ENCODE results near the gene TMEM253.

TMEM253 gene

GRCh38 chr14:21100931-21101330 is at the start of gene TMEM253:
Gene TMEM253 (plus strand): TSS chr14:21101066. CDS start chr14:21101344, 278 bp downstream.
- DNase-seq: no peak

GRCh38 chr14:21053184-21054122 is 47.4 kb upstream of the TMEM253 start:
- no peak for DNase-seq

DNA sequence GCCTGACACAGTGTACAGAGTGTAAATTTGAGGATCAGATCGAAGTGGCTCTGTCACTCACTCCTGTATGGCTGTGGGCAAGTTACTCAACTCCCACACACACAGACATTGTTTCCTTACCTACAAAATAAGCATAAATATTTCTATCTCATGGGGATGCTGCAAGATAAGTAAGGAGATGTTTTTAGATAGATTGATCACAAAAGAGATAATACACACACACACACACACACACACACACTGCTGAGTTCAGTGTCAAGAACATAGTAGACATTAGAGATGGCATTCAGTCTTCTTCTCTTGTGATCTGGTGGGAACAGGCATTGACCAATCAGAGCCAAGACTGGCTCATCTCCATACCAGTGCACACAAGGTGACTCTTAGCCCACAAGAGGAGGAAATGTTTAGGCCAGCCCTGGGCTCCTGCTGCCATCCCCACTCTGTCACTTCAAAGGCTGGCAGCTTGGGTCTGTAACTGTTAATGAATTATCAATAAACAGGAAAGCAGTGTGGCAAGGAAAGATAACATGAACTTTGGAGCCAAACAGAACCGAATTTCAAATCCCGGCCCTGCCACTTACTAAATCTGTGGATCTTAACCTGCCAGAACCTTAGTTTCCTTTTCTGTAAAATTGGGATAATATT is 46.6 kb upstream of the TMEM253 start:
- no peak for DNase-seq

DNA sequence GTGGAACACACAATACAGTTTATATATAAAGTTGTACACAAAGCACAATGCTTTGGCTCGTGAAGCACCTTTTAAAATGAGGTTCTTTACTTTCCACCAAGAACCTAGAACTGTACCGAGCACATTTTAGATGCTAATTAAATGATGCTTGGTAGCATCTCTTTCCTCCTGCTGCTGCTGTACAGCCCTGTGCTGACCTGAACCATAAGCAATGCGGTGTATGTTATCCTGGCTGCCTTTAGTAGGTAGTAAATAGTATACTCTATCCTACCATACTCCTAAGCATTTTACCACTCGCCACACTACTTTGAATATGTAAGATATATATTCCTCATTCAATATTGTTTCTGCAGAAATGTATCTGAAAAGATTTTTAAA is 46.1 kb upstream of the TMEM253 start:
- DNase-seq: no peak

DNA sequence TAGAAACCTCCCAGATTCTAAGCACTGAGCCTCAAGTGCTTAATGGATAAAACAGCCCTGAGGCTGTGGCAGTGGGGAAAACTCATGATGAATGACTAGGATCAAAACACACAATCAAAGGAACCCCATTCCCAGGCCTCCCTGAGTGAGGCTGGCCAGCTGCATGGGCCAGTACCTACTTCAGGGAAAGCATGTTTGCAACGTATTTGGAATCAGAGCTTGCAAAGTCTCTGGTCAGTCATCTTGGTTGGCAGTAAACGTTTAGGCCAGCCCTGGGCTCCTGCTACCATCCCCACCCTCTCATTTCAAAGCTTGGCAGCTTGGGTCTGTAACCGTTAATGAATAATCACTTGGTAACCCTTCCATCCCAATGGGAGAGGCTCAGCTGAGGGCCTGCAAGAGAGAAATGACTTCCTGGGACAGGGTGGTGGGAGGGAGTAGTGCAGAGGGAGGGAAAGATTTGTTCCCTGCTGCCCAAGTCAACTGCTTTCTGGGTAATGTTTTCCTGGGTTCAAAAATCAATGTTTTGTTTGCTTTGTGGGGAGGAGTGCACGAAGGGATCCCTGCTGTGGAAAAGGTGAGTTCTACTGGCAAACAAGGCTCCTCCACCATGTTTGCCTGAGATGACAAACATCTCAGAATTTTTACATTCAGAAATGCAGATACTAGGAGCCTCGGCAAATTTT is 45.3 kb upstream of the TMEM253 start:
- no peak for DNase-seq

GRCh38 chr14:21056520-21057163 is 44.2 kb upstream of the TMEM253 start:
- no peak for DNase-seq

DNA sequence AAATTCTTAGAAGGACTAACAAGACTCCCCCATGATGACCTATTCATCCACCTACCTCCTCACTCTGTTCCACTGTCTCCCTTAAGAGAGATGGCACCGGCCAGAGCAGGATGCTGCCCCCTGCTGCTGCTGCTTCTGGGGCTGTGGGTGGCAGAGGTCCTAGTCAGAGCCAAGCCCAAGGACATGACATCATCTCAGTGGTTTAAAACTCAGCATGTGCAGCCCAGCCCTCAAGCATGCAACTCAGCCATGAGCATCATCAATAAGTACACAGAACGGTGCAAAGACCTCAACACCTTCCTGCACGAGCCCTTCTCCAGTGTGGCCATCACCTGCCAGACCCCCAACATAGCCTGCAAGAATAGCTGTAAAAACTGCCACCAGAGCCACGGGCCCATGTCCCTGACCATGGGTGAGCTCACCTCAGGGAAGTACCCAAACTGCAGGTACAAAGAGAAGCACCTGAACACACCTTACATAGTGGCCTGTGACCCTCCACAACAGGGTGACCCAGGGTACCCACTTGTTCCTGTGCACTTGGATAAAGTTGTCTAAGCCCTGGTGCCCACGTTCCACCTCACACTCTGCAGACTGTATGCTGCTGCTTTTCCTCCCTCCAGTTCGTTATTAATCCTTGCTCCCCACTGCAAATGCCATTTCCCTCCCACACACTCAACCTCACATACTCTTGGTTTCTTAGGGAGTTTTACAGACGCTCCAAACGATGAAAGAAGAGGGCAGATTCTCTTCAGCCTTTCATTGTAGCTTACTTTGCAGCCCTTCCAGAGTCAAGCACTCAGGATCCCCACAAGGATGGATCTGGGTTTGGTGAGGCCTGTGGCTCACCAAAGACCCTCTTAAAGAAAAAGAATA is 42.8 kb upstream of the TMEM253 start, which contains the start of gene RNASE8:
RNASE8 (plus strand) TSS at position 20 of the 873 bp plus-strand sequence; CDS start at position 91, 71 bp downstream.
- DNase-seq: no peak

DNA sequence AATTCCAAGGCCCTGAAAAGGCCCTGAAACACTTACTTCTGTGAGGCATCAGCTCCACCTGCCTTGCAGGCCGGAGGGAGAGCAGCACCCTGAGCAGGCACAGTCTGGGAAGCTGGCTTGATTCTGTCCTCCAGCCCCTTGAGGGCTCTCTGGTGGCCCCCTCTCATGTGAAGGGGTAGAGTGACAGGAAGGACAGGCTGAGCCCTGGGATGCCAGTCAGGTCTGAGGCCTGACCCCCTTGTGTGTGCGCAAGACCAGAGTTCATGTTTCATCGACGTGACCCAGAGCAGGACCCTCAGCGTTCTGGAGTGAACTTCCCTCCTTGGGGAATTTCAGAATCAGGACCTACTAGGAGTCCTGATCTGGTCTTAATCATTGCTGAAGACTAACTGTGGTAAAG is 42.0 kb upstream of the TMEM253 start:
- no peak for DNase-seq

DNA sequence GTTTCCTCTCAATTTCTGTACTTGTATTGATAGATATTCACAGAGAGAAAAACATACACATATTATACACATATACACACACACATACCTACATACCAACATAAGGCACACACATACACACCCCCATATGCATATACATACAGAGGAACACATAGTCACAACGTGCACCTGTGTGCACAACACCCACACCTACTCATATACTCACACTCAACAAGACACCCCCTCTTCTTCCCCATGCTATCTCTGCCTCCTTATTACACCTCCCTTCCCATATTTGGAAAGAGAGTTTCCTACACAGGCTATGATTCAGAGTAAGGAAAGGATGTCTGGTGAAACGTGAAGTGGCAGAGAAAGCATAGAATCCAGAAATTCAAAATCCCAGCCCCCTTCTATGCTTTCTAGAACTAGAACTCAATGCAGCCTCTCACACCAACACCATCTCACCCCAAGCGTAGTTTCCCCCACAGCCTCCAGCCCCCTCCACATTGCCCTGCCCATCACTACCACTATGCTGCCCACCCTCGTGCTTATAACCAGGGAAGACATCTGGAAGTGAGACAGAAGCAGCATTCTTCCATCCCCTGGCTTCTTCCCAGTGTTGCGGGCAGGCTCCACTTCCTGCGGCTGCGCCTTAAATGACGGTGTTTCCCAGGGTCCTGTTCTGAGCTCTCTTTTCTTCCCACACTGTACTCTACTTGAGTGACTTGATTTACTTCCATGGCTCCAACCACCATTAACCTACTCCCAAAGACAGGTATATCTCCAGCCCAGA is 40.8 kb upstream of the TMEM253 start:
- DNase-seq: no peak

GRCh38 chr14:21060614-21061346 is 40.1 kb upstream of the TMEM253 start:
- no peak for DNase-seq

- DNase-seq: no peak
These were observed 39.6 kb upstream of the TMEM253 start for GRCh38 chr14:21061347-21061668.

- no peak for DNase-seq
These were observed 37.4 kb upstream of the TMEM253 start for GRCh38 chr14:21063479-21063878.

GRCh38 chr14:21066882-21067502 is 33.9 kb upstream of the TMEM253 start:
- DNase-seq: peak; percentile 13

- peak; percentile 79 for DNase-seq
These were observed 32.1 kb upstream of the TMEM253 start for GRCh38 chr14:21068521-21069387.

DNA sequence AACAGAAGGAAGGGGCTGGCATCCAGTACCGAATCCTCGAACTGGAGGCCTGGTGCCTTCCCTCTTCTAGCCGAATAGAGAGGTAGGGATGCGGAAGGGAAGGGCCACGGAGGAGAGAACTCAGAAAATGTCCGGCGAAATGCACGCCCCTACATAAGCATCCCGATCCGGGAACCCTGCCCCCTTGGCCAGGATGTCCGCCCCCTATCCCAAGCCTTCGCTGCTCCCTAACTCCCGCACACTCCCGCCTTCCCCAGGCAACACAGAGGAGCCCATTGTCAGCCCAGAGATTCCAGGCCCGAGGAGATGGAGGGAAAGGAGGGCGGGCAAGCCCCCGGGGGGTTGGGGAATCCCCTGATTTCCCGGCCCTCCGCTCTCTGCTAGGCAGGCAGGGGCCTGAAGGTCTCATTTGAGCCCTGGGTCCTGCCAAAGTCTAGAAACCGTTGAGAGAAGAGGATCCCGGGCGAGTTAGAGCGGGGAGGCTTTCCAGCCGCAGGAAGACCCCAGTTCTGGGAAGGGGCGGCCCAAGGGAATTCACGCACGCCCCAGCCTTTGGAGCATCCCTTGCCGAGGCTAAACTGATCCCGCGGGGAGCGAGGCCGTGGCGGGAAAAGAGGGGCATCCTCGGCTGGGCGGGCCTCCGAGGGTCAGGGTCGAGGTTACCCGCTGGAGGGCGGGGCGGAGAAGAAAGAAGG is 31.3 kb upstream of the TMEM253 start:
- DNase-seq: no peak

- no peak for DNase-seq
These were observed 30.7 kb upstream of the TMEM253 start, which contains the start of gene ARHGEF40 for GRCh38 chr14:21070083-21070609. Gene ARHGEF40 (plus strand): TSS chr14:21070304. CDS start chr14:21070397, 93 bp downstream.

- DNase-seq: no peak
These were observed 30.1 kb upstream of the TMEM253 start for GRCh38 chr14:21070610-21071224.

Measured in NCI-H1436 (cell line).